HG03558 (cell line): Measurements from ENCODE around the gene ZNF23.

Source experiments
- ATAC-seq: cut with Tn5 transposase; IDR thresholded peaks from one replicate; pipeline ENCODE4 v1.9.1; 2021; ENCODE audit warnings: moderate number of reproducible peaks; ENCODE audit not compliant: unreplicated experiment; ENCODE audit errors: extremely low read depth

Gene ZNF23

DNA sequence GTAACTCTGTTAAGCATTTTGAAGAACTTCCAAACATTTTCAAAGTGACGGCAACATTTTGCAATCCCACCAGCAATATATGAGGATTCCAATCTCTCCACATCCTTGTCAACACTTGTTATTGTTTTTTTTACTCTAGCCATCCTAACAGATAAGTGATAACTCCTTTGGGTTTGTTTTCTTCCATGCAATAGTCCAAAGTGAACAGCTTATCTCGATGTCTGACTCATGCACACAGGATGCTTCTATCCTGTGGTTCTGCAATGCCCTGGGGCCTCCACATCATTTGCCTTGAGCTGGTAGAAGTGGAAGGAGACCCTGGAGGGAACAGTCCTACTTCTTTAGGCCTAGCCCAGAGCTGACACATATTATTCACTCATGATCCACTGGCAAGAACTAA lies 33.2 kb downstream of the ZNF23 start:
- ATAC-seq = no peak

DNA sequence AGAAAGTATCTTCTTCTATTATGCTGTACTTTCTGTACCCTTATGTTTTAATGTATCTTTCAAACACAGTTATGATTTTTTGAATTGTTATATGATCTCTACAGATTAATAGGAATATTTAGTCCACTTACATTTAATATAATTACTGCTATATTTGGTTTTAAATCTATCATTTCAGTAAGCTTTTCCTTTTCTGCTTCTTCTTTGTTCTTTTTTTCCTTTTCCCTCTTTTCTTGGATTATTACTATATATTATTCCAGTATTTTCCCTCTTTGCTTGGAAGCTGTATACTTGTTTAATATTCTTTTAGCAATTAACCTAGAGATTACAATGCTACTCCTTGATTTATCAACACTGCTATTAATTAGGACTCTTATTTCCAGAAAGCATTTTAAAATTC lies 33.7 kb downstream of the ZNF23 start:
- no peak for ATAC-seq

GRCh38 chr16:71426880-71427615 lies 35.0 kb downstream of the ZNF23 start:
- no peak for ATAC-seq

DNA sequence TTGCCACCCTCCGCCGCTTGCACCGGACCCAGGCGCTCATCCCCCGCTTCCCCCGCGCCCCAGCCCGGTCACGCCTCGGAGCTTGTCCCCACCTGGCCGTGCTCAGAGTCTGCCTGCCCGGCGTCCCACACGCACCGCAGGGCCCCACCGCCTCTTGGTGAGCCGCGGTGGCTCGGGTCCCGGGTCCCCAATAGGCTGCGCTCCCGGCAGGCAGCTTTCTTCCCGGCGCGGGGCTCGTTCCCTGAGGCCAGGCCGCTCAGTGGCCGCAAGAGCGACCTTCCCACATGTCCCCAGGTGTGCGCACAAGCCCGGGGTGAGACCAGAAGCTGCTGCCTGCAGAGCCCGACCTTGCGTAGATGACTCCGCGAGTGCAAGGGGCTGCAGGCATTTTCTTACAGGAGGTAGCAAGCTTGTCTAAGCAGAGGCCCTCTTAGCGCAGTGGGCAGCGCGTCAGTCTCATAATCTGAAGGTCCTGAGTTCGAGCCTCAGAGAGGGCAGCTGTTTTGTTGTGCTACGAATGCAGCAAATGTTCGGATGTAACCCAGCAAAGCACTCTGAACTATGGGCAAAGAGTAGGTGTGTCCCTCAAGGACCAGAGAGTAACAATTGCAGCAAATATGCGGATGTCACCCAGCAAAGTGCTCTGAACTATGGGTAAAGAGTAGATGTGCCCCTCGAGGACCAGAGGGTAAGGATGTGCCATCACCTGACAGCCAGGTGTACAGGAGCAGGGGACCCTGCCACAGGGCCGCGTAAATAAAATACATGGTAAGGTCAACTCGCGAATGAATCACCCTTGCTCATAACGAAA lies 35.8 kb downstream of the ZNF23 start:
- ATAC-seq = peak; percentile 44

- no peak for ATAC-seq
These were observed 36.3 kb downstream of the ZNF23 start for GRCh38 chr16:71425746-71426068.

GRCh38 chr16:71424626-71425025 lies 37.4 kb downstream of the ZNF23 start:
- ATAC-seq = no peak

DNA sequence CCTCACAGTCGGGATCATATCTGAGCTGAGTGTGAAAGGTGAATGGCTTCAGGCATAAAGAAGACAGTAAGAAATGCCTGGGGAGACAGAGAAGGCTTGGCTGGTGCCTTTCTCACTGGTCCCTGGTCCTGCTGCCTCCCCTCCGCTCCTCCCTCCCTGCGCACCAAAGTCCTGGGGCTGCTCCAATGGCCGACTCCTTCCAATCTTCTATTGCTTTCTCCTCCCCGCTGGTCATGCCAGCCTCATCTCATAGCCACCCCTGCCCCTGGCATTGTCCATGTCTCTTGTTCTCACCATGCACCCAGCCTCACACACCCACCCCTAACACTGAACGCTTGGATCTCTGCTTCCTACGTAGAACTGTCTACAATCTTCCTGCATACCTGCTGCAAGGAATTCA lies 38.2 kb downstream of the ZNF23 start:
- no peak for ATAC-seq

DNA sequence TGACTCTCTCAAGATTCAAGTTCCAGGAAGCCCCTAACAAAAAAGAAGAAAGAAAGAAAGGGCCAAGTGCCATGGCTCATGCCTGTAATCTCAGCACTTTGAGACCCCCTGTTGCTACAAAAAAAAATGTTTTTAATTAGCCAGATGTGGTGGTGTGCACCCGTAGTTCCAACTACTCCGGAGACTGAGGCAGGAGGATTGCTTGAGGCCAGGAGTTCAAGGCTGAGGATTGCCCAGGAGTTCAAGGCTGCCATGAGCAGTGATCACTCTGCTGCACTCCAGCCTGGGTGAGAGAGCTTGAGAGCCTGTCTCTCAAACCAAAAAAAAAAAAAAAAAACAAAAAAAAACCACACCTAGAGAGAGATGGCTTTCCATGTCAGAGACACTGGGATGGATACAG lies 39.0 kb downstream of the ZNF23 start:
- no peak for ATAC-seq

GRCh38 chr16:71421911-71422310 lies 40.1 kb downstream of the ZNF23 start:
- ATAC-seq = no peak

- no peak for ATAC-seq
These were observed 48.0 kb downstream of the ZNF23 start for GRCh38 chr16:71414038-71414437.

GRCh38 chr16:71413341-71413740 lies 48.7 kb downstream of the ZNF23 start:
- ATAC-seq = no peak

DNA sequence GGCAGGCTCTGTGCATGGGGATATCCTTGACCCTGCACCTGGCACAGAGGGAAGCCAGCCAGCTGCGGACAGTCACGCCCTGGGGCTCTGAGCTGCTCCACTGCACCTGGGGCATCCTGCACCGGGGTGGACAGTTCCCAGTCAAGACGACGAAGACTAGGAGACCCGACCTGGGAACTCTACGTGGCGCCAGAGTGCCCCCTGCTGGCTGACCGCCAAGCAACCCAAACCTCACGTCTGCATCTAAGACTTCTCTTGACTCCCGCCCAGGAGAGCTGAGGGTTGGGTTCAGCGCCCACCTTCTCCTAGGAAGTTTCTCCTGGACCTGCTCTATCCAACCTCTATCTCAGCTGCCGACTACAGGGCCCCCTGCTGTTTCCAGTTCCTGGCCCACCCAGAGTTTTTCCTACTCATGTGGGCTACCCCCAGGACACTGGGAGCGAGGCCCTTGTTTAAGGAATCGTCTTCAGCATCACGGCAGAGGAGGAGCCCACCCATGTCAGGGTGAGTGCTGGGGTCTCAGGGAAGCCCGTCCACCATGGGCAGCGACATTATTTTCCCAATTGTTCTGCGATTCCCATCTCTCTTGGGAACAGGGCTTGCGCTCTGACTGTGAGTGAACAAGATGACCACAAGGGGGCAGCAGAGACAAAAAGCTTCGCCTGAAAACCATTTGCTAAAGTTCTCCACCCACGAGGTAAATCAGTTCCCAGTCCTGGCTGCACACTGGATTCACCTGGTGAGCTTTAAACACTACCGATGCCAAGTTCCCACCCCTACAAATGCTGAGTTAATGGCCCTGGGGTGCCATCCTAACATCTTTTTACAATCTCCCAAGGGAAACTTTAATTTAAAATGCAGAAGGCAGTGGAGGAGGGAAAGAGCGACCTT lies 49.5 kb downstream of the ZNF23 start:
- no peak for ATAC-seq

- ATAC-seq = no peak
These were observed 51.9 kb downstream of the ZNF23 start for GRCh38 chr16:71410146-71410545.

DNA sequence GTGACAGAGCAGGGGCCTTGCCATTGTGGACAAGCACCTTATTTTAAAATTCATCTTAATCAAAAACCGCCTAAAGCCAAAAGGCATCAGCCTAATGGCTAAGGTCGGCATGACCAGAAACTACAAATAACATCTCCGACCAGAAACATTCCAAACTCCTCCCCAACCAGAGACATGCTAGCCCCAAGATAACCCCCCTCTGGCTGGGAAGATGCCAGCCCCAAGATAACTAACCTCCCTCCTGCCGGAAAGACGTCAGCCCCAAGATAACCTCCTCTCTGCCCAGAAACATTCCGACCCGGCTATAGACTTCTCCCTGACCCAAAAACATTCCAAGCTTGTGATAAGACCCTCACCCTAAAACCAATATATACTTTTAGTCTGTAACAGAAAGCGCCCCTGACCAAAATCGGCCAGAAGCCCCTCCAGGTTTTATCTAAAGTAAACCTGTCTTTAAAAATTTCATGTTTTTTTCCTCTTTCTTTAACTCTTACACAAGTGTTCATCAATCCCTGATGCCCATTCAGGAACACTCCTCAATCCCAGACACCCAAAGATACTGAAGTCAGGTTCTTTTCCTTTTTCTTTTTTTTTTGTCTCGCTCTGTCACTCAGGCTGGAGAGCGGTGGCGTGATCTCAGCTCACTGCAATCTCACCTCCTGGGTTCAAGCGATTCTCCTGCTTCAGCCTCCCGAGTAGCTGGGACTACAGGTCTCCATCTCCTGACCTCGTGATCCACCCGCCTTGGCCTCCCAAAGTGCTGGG lies 52.9 kb downstream of the ZNF23 start:
- ATAC-seq = no peak

GRCh38 chr16:71408536-71408935 lies 53.5 kb downstream of the ZNF23 start:
- no peak for ATAC-seq

DNA sequence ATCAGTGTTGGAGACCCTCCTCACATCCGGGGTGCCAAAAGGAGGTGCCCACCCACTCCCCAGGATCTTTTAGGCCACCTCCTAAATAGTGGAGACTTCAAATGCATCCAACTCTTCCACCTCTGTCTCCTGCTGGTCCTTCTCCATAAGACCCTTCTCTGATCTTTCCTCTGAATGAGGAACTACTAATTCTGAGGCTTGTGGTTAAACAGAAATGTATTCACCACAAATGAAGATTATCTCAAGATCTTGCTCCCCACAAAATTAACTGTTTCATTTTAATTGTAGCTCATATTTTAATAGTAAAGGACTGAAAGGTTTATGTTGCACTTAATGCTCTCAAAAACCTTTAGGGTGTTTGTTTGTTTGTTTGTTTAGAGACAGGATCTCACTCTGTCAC lies 54.3 kb downstream of the ZNF23 start:
- no peak for ATAC-seq

DNA sequence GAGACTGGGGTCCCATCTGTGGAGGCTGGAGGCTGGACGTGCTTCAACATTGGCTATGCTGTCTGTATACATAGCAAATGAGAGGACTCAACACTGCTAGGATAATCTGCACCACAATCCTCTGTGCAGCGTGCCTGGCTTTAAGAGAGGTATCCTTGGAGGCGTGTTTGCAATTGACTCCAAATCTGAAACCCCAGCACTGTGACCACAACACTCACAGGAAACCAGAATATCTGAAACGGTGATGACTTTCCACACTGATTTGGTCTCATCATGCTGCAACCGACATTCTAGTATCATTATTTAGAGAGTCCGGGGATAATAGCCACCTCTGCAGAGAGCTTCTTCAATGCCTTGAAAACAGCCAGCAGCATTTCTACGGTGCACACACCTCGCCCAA lies 55.3 kb downstream of the ZNF23 start:
- no peak for ATAC-seq

DNA sequence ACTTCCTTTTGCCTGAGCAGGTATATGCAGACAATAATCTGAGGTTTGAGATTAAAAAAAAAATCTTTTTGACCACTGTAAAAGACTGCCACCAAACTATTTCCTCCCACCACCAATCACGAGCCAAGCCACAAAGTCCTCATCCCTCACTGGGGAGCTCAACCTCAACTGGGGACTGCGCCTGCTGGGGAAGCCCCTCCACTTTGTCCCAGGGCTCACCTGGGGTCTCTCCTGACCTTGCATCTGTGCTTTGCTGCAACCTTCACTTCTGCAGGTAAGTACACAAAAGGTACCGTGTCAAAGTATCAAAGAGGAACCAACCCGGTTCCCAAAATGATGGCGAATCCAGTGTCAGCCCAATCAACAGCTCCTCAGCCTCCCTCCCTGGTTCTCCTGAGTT lies 55.7 kb downstream of the ZNF23 start:
- no peak for ATAC-seq

GRCh38 chr16:71404364-71404763 lies 57.7 kb downstream of the ZNF23 start:
- ATAC-seq = no peak

GRCh38 chr16:71402674-71403073 lies 59.4 kb downstream of the ZNF23 start:
- ATAC-seq = no peak
